H1 (cell line): ENCODE data around the gene IMPG2. TPM values are rescaled to one million over a fixed set of nuclear protein-coding genes. Genes with fewer than 3 reads are reported as not detected.
A peak's percentile ranks its signal among the peaks of the same experiment; 100 is the strongest.

Experiments used
- CTCF ChIA-PET: fragments of 300-600 bp; sonication (Branson Sonifier 250); formaldehyde crosslinking; loops from one replicate; lab custom pipeline; 2021; ENCODE audit not compliant: partially characterized antibody; lab: Charles Lee
- POLR2A ChIA-PET: fragments of 300-600 bp; sonication (Branson Sonifier 250); formaldehyde crosslinking; loops from one replicate; lab custom pipeline; 2021; ENCODE audit warnings: inconsistent platforms; ENCODE audit not compliant: partially characterized antibody; lab: Charles Lee
- DNase-seq, 2 experiments: peaks; one replicate each; pipeline versions ENCODE4 v3.0.0 to v3.0.0-alpha.2; 2010 to 2022; ENCODE audit warnings: low spot score in 2 of 2, low read depth in 1 of 2, mixed read lengths in 1 of 2
- FAIRE-seq: peaks from 2 replicates; lab custom pipeline; 2011; peaks lifted over from hg19 to GRCh38; lab: Jason Lieb, UNC
- H2AFZ ChIP-seq: 2 replicates; pipeline ENCODE4 v1.8.1; 2012; ENCODE audit warnings: low read length, inconsistent platforms
- H2AK5ac ChIP-seq: 2 replicates; pipeline ENCODE4 v1.6.1; 2013; ENCODE audit warnings: low read depth, low read length
- H2BK120ac ChIP-seq: replicated peaks from 2 replicates; pipeline ENCODE3; 2013; ENCODE audit warnings: low read depth, low read length, inconsistent platforms
- H2BK12ac ChIP-seq: 2 replicates; pipeline ENCODE4 v1.6.1; 2013; ENCODE audit warnings: low read depth, low read length
- H2BK15ac ChIP-seq: 2 replicates; pipeline ENCODE4 v1.6.1; 2013; ENCODE audit warnings: low read length
- H2BK20ac ChIP-seq: 2 replicates; pipeline ENCODE4 v1.6.1; 2013; ENCODE audit warnings: low read length
- H2BK5ac ChIP-seq: 2 replicates; pipeline ENCODE4 v1.6.1; 2013; ENCODE audit warnings: low read depth, low read length
- H3K14ac ChIP-seq: 2 replicates; pipeline ENCODE4 v1.6.1; 2013; ENCODE audit warnings: inconsistent platforms; ENCODE audit not compliant: insufficient read length
- H3K18ac ChIP-seq: 2 replicates; pipeline ENCODE4 v1.6.1; 2013; ENCODE audit warnings: low read length; ENCODE audit errors: extremely low read depth
- H3K23ac ChIP-seq: 2 replicates; pipeline ENCODE4 v1.6.1; 2013; ENCODE audit warnings: inconsistent platforms; ENCODE audit not compliant: insufficient read length
- H3K23me2 ChIP-seq: 2 replicates; pipeline ENCODE4 v1.6.1; 2013; ENCODE audit warnings: low read depth, low read length
- H3K27ac ChIP-seq: 2 replicates; pipeline ENCODE4 v1.6.1; 2011; ENCODE audit warnings: low read depth, low read length, inconsistent platforms
- H3K27me3 ChIP-seq, 4 experiments: replicated peaks in 1 of 4; 1 replicate in 1 of 4; 2 replicates in 3 of 4; pipeline versions ENCODE4 v1.6.1 to v1.8.1; 2011 to 2013; ENCODE audit warnings: low read length in 3 of 4, mild to moderate bottlenecking in 3 of 4, inconsistent platforms in 2 of 4, mixed read lengths in 2 of 4, moderate library complexity in 1 of 4; ENCODE audit not compliant: control insufficient read depth in 3 of 4, insufficient read depth in 3 of 4; ENCODE audit errors: extremely low read depth in 1 of 4
- H3K36me3 ChIP-seq, 4 experiments: 2 replicates each; pipeline versions ENCODE4 v1.6.1 to v1.8.1; 2011 to 2013; ENCODE audit warnings: mild to moderate bottlenecking in 4 of 4, low read length in 3 of 4, moderate library complexity in 2 of 4, control low read depth in 1 of 4, inconsistent platforms in 1 of 4; ENCODE audit not compliant: insufficient read depth in 4 of 4, control insufficient read depth in 2 of 4
- H3K4ac ChIP-seq: replicated peaks from 2 replicates; pipeline ENCODE3; 2013; ENCODE audit warnings: low read length, low read depth, mixed read lengths, inconsistent platforms; ENCODE audit not compliant: insufficient read length
- H3K4me1 ChIP-seq, 4 experiments: replicated peaks in 1 of 4; 1 replicate in 1 of 4; 2 replicates in 3 of 4; pipeline versions ENCODE4 v1.6.1 to v1.8.1; 2011 to 2013; ENCODE audit warnings: low read length in 3 of 4, inconsistent platforms in 2 of 4, mixed read lengths in 1 of 4; ENCODE audit not compliant: insufficient read depth in 4 of 4, control insufficient read depth in 3 of 4
- H3K4me2 ChIP-seq, 2 experiments: 2 replicates each; pipeline versions ENCODE4 v1.6.1 to v1.8.1; 2011 to 2013; ENCODE audit warnings: low read depth in 2 of 2, low read length in 2 of 2, control low read depth in 1 of 2, inconsistent platforms in 1 of 2, mild to moderate bottlenecking in 1 of 2; ENCODE audit not compliant: insufficient read depth in 1 of 2
- H3K4me3 ChIP-seq, 4 experiments: fragments of 200-600, 300-600 bp in 1 of 4; sonication (generic), shearing (Covaris generic), sonication (Bioruptor Twin) in 1 of 4; 2 replicates each; pipeline versions ENCODE4 v1.5.1 to v1.8.1; 2011 to 2016; ENCODE audit warnings: low read length in 4 of 4, low read depth in 3 of 4, control low read depth in 2 of 4, inconsistent platforms in 2 of 4, mild to moderate bottlenecking in 2 of 4, mixed read lengths in 1 of 4, moderate library complexity in 1 of 4; ENCODE audit not compliant: insufficient read depth in 2 of 4; ENCODE audit errors: extremely low read depth in 1 of 4
- H3K56ac ChIP-seq: replicated peaks from 2 replicates; pipeline ENCODE3; 2013; ENCODE audit warnings: low read depth, mild to moderate bottlenecking, mixed read lengths, low read length, inconsistent platforms; ENCODE audit not compliant: insufficient read length
- H3K79me1 ChIP-seq: 2 replicates; pipeline ENCODE4 v1.6.1; 2013; ENCODE audit warnings: low read depth, low read length, control low read depth
- H3K79me2 ChIP-seq, 2 experiments: 2 replicates each; pipeline versions ENCODE4 v1.6.1 to v1.8.1; 2012 to 2013; ENCODE audit warnings: low read length in 2 of 2, mild to moderate bottlenecking in 2 of 2, inconsistent platforms in 1 of 2; ENCODE audit not compliant: insufficient read depth in 2 of 2, control insufficient read depth in 1 of 2
- H3K9ac ChIP-seq, 4 experiments: replicated peaks in 1 of 4; 1 replicate in 1 of 4; 2 replicates in 3 of 4; pipeline versions ENCODE4 v1.6.1 to v1.8.1; 2011 to 2013; ENCODE audit warnings: low read depth in 3 of 4, low read length in 3 of 4, control low read depth in 2 of 4, mild to moderate bottlenecking in 2 of 4, moderate library complexity in 2 of 4, inconsistent platforms in 1 of 4; ENCODE audit errors: extremely low read depth in 1 of 4
- H3K9me3 ChIP-seq, 2 experiments: 2 replicates each; pipeline versions ENCODE4 v1.6.1 to v1.8.1; 2012 to 2013; ENCODE audit warnings: mild to moderate bottlenecking in 2 of 2, moderate library complexity in 2 of 2, control low read depth in 1 of 2, inconsistent platforms in 1 of 2, low read depth in 1 of 2, low read length in 1 of 2, mixed read lengths in 1 of 2; ENCODE audit not compliant: insufficient read depth in 2 of 2
- H4K20me1 ChIP-seq, 2 experiments: replicated peaks in 1 of 2; 2 replicates each; pipeline versions ENCODE3 to v1.8.1; 2011 to 2013; ENCODE audit warnings: inconsistent platforms in 2 of 2, low read length in 2 of 2, mild to moderate bottlenecking in 1 of 2; ENCODE audit not compliant: insufficient read depth in 2 of 2, control insufficient read depth in 1 of 2
- H4K5ac ChIP-seq: 2 replicates; pipeline ENCODE4 v1.6.1; 2013; ENCODE audit warnings: low read length, low read depth, mixed read lengths, inconsistent platforms; ENCODE audit not compliant: insufficient read length
- H4K8ac ChIP-seq: 2 replicates; pipeline ENCODE4 v1.8.0; 2013; ENCODE audit warnings: mild to moderate bottlenecking, moderate library complexity, low read length, inconsistent platforms; ENCODE audit not compliant: insufficient read depth; ENCODE audit errors: extremely low read depth
- H4K91ac ChIP-seq: replicated peaks from 2 replicates; pipeline ENCODE3; 2013; ENCODE audit warnings: low read length, mixed read lengths, inconsistent platforms; ENCODE audit not compliant: insufficient read length
- ATF2 ChIP-seq: IDR thresholded peaks from 2 replicates; pipeline ENCODE4 v1.6.1; 2012; ENCODE audit warnings: low read length, inconsistent platforms
- PHF8 ChIP-seq: fragments of 200-600 bp; sonication (generic); conservative IDR thresholded peaks from 2 replicates; pipeline ENCODE4 v1.7.1; 2012; ENCODE audit warnings: low read depth, mild to moderate bottlenecking, inconsistent platforms, low read length, moderate library complexity
- RAD21 ChIP-seq, 2 experiments: IDR thresholded peaks in 1 of 2; conservative IDR thresholded peaks in 1 of 2; 2 replicates each; pipeline ENCODE4 v1.6.1; 2011; ENCODE audit warnings: low read depth in 2 of 2, low read length in 2 of 2, improper control_type of control experiment in 1 of 2, inconsistent platforms in 1 of 2, mild to moderate bottlenecking in 1 of 2, moderate library complexity in 1 of 2
- TAF1 ChIP-seq: IDR thresholded peaks from 2 replicates; pipeline ENCODE4 v1.6.1; 2011; ENCODE audit warnings: mild to moderate bottlenecking, low read depth, low read length
- WGBS, 2 experiments: shearing (Covaris generic) in 1 of 2; methylation state at CpG; one replicate each; pipeline versions ENCODE4 v1.1.6 to v1.1.7; 2013 to 2015; ENCODE audit warnings: low lambda C conversion rate in 2 of 2, mixed read lengths in 2 of 2, inconsistent platforms in 1 of 2, low coverage in 1 of 2, missing lambda C conversion rate in 1 of 2; ENCODE audit not compliant: insufficient replicate concordance in 2 of 2, insufficient coverage in 1 of 2, insufficient read length in 1 of 2; ENCODE audit errors: extremely low coverage in 1 of 2, missing lambda C conversion rate in 1 of 2; 5-methylcytosine and 5-hydroxymethylcytosine counted together
- polyA plus RNA-seq, 7 experiments: library from polyadenylated mRNA; depleted of rRNA in 3 of 7; stranded (reverse) in 5 of 7; unstranded in 2 of 7; fragments of >200 nt in 5 of 7; fragments of 200-250 nt in 2 of 7; gene quantifications; 1 replicate in 5 of 7; 2 replicates in 1 of 7; 4 replicates in 1 of 7; pipeline versions ENCODE4 v1.2.1 to v1.2.3, GENCODE V29; 2011 to 2013; ENCODE audit warnings: missing spikeins in 2 of 7, mixed read lengths in 2 of 7
- total RNA-seq: library from RNA; stranded (reverse); fragmentation: NEBNext Ultra II Directional; extraction: Animal tissue kit (Norgen Biotek cat#: 25700); gene quantifications from 2 replicates; pipeline ENCODE4 v1.2.1, GENCODE V29; 2021

IMPG2 gene
- total and polyA plus RNA-seq, 2 of the 8 experiments (the other 6 are each of a cell fraction or from before 2014, with no cell fraction given), result 0.03 to 0.06 TPM

GRCh38 chr3:101300073-101300472 lies 20.3 kb downstream of the IMPG2 start:
- H3K36me3 ChIP-seq, result no peaks in the 10 kb centered on the region
- no peaks in the 10 kb centered on the region for H3K4me1 ChIP-seq
- DNase-seq, result no peak
- H3K79me1 ChIP-seq, result no peaks in the 10 kb centered on the region
- ChIA-PET POLR2A (no interaction called here), CTCF (interaction anchor here (1.0 to 1.2 kb wide), 2 partner anchors 13 to 22 kb away, joined by 3 read pairs; no protein-coding TSS in a partner anchor)
- peak overlapping the region; percentile 51; the same call in 1 of the 2 replicates for H4K8ac ChIP-seq
- no peak overlapping the region for H4K5ac ChIP-seq
- H2AFZ ChIP-seq, result no peak overlapping the region
- TF ChIP-seq RAD21 (IDR thresholded peaks at IDR 0.05 in 1 of 2, conservative IDR thresholded peaks at IDR 0.05 in 1 of 2; ENCODE audit: low read depth in 2 of 2, low read length in 2 of 2), result 0 out of 4 replicates have a peak, but pooled peaks of 1 of the 2 experiments have one; percentile 5
- TF ChIP-seq TAF1, result no peak
- TF ChIP-seq PHF8, result no peak
- TF ChIP-seq ATF2, result no peak
- no peak overlapping the region for H2BK15ac ChIP-seq
- H3K56ac ChIP-seq, result no peak overlapping the region
- no peak overlapping the region for H2BK5ac ChIP-seq
- no peak overlapping the region for H2BK12ac ChIP-seq
- no peak for FAIRE-seq
- H2BK120ac ChIP-seq, result no peak overlapping the region
- no peaks in the 10 kb centered on the region for H3K9me3 ChIP-seq
- no peak overlapping the region for H3K4me3 ChIP-seq
- no peak overlapping the region for H3K14ac ChIP-seq
- no peak overlapping the region for H2AK5ac ChIP-seq
- no peak overlapping the region for H3K27ac ChIP-seq
- H3K27me3 ChIP-seq, result no peaks in the 10 kb centered on the region
- H3K9ac ChIP-seq, result no peak overlapping the region
- no peak overlapping the region for H3K4me2 ChIP-seq
- H4K91ac ChIP-seq, result no peak overlapping the region
- H3K23ac ChIP-seq, result no peak overlapping the region
- H3K4ac ChIP-seq, result no peak overlapping the region
- no peaks in the 10 kb centered on the region for H3K23me2 ChIP-seq
- WGBS, 2 experiments, result 96% methylated on average over 8 of the region's 8 CpGs; no CpG with 5 or more reads in 1 of the 2 experiments
- H2BK20ac ChIP-seq, result no peak overlapping the region
- H4K20me1 ChIP-seq, result no peaks in the 10 kb centered on the region
- H3K79me2 ChIP-seq, result no peaks in the 10 kb centered on the region
- H3K18ac ChIP-seq, result no peak overlapping the region
